ENCODE data around the gene OR52M1. TPM values are rescaled to one million over a fixed set of nuclear protein-coding genes. Genes with fewer than 3 reads are reported as not detected.

OR52M1 gene
- total and polyA plus RNA-seq, 4 experiments from 2014 or later, result not detected

Other genes starting within 250 kb of the OR52M1 start
- gene OR52B4, start 176.8 kb upstream of the OR52M1 start, total RNA-seq, result not detected
- gene OR52B4, start 176.8 kb upstream of the OR52M1 start, polyA plus RNA-seq, result not detected
- 10 to 100 TPM; 30.9 to 32.3 TPM for gene TRIM21, start 151.5 kb upstream of the OR52M1 start, total RNA-seq
- gene TRIM21, start 151.5 kb upstream of the OR52M1 start, polyA plus RNA-seq, result 10 to 100 TPM; 22.3 to 58.2 TPM
- gene OR52K2, start 95.9 kb upstream of the OR52M1 start, total RNA-seq, result not detected
- not detected for gene OR52K2, start 95.9 kb upstream of the OR52M1 start, polyA plus RNA-seq
- gene OR52K1, start 62.5 kb upstream of the OR52M1 start, total RNA-seq, result not detected
- under 1 TPM in 1 of 2 donors, not detected in 1; 0.18 TPM for gene OR52K1, start 62.5 kb upstream of the OR52M1 start, polyA plus RNA-seq
- gene OR52I2, start 36.6 kb downstream of the OR52M1 start, total RNA-seq, result not detected
- gene OR52I2, start 36.6 kb downstream of the OR52M1 start, polyA plus RNA-seq, result not detected
- gene OR52I1, start 48.8 kb downstream of the OR52M1 start, total RNA-seq, result not detected
- under 1 TPM in 1 of 2 donors, not detected in 1; 0.23 TPM for gene OR52I1, start 48.8 kb downstream of the OR52M1 start, polyA plus RNA-seq
- 10 to 100 TPM; 23.7 to 28.1 TPM for gene TRIM68, start 63.0 kb downstream of the OR52M1 start, total RNA-seq
- 10 to 100 TPM; 13.1 to 16.1 TPM for gene TRIM68, start 63.0 kb downstream of the OR52M1 start, polyA plus RNA-seq
- not detected for gene OR51D1, start 92.3 kb downstream of the OR52M1 start, total RNA-seq
- gene OR51D1, start 92.3 kb downstream of the OR52M1 start, polyA plus RNA-seq, result not detected
- gene OR51E1, start 98.8 kb downstream of the OR52M1 start, total RNA-seq, result not detected
- gene OR51E1, start 98.8 kb downstream of the OR52M1 start, polyA plus RNA-seq, result not detected
- gene OR51E2, start 152.7 kb downstream of the OR52M1 start, total RNA-seq, result not detected
- gene OR51E2, start 152.7 kb downstream of the OR52M1 start, polyA plus RNA-seq, result not detected
- not detected for gene MMP26, start 159.6 kb downstream of the OR52M1 start, total RNA-seq
- gene MMP26, start 159.6 kb downstream of the OR52M1 start, polyA plus RNA-seq, result not detected
- gene OR51F1, start 224.7 kb downstream of the OR52M1 start, total RNA-seq, result not detected
- gene OR51F1, start 224.7 kb downstream of the OR52M1 start, polyA plus RNA-seq, result not detected

All from CD4-positive, alpha-beta memory T cell (primary cell).